HG03565 (cell line): ENCODE results near the gene ATP1A3.

ENCODE experiments used
- ATAC-seq: cut with Tn5 transposase; IDR thresholded peaks from one replicate; pipeline ENCODE4 v1.9.1; 2021; ENCODE audit warnings: mild to moderate bottlenecking, moderate library complexity; ENCODE audit not compliant: unreplicated experiment

The ATP1A3 gene

GRCh38 chr19:41918653-41919244, 75.3 kb downstream of the ATP1A3 start:
- no peak for ATAC-seq

GRCh38 chr19:41918095-41918494, 75.9 kb downstream of the ATP1A3 start:
- no peak for ATAC-seq

- ATAC-seq, result no peak
Measured at GRCh38 chr19:41917676-41918075, 76.4 kb downstream of the ATP1A3 start.
